ENCODE measurements around the gene UNC13B. TPM values are rescaled to one million over a fixed set of nuclear protein-coding genes. Genes with fewer than 3 reads are reported as not detected.

Gene UNC13B
- total RNA-seq, 1 donor from 2014 or later: 39.9 TPM

DNA sequence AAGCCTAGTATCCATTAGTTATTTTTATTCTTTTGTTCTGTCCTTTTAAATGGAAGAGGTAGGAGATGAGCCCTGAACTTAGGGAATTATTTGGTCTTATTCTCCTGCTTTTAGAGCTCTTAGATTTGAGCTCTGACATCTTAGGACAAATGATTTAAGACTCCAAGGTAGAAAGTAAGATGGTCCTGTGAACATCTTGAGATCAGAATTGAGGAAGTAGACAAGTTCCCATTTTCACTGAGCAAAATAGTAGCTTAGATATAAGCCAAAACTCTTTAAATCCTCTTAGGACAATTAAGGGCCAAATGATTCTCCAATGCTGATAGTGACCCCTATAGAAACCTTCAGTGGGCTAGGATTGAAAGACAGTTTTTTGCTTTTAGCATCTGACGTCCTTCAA is 275.1 kb downstream of the UNC13B start:
- no peak for DNase-seq (ENCODE audit: low spot score)
- no peak overlapping the region for H3K27ac Mint-ChIP-seq (ENCODE audit: unreplicated experiment)

DNA sequence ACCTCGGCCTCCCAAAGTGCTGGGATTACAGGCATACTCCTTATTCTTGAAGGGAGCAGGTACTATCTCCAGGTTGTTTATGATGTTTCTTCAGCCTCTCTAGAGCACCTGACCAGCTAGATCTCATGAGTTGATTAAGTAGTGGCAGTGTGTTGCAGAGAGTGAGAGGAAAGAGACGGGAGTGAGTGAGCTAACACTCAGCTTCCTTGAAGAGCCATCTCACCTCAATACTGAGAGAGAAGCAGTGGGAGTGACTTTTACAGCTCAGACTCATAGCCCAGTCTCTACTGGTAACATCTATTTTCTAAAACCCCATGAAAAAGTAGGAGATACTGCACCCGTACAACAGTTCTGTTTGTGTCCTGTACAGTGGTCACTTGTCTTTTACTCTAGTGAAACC is 284.2 kb downstream of the UNC13B start:
- TF ChIP-seq, protein P1, sequence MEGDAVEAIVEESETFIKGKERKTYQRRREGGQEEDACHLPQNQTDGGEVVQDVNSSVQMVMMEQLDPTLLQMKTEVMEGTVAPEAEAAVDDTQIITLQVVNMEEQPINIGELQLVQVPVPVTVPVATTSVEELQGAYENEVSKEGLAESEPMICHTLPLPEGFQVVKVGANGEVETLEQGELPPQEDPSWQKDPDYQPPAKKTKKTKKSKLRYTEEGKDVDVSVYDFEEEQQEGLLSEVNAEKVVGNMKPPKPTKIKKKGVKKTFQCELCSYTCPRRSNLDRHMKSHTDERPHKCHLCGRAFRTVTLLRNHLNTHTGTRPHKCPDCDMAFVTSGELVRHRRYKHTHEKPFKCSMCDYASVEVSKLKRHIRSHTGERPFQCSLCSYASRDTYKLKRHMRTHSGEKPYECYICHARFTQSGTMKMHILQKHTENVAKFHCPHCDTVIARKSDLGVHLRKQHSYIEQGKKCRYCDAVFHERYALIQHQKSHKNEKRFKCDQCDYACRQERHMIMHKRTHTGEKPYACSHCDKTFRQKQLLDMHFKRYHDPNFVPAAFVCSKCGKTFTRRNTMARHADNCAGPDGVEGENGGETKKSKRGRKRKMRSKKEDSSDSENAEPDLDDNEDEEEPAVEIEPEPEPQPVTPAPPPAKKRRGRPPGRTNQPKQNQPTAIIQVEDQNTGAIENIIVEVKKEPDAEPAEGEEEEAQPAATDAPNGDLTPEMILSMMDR (IDR thresholded peaks at IDR 0.05; ENCODE audit: unreplicated experiment): no peak
- no peak overlapping the region for H3K27ac Mint-ChIP-seq (ENCODE audit: unreplicated experiment)
- H3K4me3 Mint-ChIP-seq (ENCODE audit: unreplicated experiment): no peak overlapping the region
- no peaks in the 10 kb centered on the region for H3K9me3 Mint-ChIP-seq (ENCODE audit: unreplicated experiment)
- no peaks in the 10 kb centered on the region for H3K4me1 Mint-ChIP-seq (ENCODE audit: unreplicated experiment)
- no peaks in the 10 kb centered on the region for H3K27me3 Mint-ChIP-seq (ENCODE audit: unreplicated experiment)
- no peaks in the 10 kb centered on the region for H3K36me3 Mint-ChIP-seq (ENCODE audit: low read depth, unreplicated experiment)
- DNase-seq (ENCODE audit: low spot score): no peak

More for the DNA sequence above, 275.1 kb downstream of the UNC13B start:
- peaks cover 2% of the 10 kb centered on the region for H3K4me1 Mint-ChIP-seq (ENCODE audit: unreplicated experiment)
- H3K4me3 Mint-ChIP-seq (ENCODE audit: unreplicated experiment): no peak overlapping the region
- TF ChIP-seq, protein P1 (IDR thresholded peaks at IDR 0.05; ENCODE audit: unreplicated experiment): no peak
- H3K27me3 Mint-ChIP-seq (ENCODE audit: unreplicated experiment): no peaks in the 10 kb centered on the region
- no peaks in the 10 kb centered on the region for H3K36me3 Mint-ChIP-seq (ENCODE audit: low read depth, unreplicated experiment)
- no peaks in the 10 kb centered on the region for H3K9me3 Mint-ChIP-seq (ENCODE audit: unreplicated experiment)

DNA sequence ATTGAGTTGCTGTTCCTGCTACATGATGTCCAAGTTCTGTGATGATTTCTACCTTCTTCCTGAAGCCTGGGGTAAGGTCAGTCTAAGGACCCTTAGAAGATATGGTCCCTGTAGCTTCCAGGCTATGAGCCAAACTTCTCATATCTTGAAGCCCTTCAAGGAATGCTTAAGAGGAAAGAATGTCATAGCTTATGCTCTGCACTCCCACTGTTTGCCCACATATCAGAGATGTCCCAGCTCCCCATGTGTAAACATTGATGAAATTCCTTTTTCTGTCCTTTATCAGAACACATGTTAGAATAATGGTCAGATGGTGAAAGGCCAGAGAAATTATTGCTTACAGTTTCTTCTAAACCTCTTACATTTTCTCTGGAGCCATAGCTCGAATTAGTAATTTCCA is 286.7 kb downstream of the UNC13B start:
- no peak overlapping the region for H3K27ac Mint-ChIP-seq (ENCODE audit: unreplicated experiment)
- H3K9me3 Mint-ChIP-seq (ENCODE audit: unreplicated experiment): no peaks in the 10 kb centered on the region
- H3K4me1 Mint-ChIP-seq (ENCODE audit: unreplicated experiment): no peaks in the 10 kb centered on the region
- no peak for DNase-seq (ENCODE audit: low spot score)
- H3K4me3 Mint-ChIP-seq (ENCODE audit: unreplicated experiment): no peak overlapping the region
- H3K27me3 Mint-ChIP-seq (ENCODE audit: unreplicated experiment): peaks cover 1% of the 10 kb centered on the region
- TF ChIP-seq, protein P1 (IDR thresholded peaks at IDR 0.05; ENCODE audit: unreplicated experiment): no peak
- H3K36me3 Mint-ChIP-seq (ENCODE audit: low read depth, unreplicated experiment): no peaks in the 10 kb centered on the region

DNA sequence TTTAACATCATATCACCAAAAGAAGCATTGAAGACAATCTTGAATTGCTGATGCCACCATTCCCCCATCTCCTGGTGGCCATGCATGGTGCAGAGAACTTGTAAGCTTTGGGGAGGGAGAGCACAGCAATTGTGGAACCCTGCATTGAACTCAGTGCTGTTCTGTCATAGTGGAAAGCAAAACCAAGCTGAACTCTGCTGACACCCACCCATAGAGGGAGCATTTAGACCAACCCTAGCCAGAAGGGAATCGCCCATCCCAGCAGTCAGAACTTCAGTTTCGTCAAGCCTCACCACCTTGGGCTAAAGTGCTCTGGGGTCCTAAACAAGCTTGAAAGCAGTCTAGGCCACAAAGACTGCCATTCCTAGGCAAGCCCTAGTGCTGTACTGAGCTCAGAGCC is 290.7 kb downstream of the UNC13B start:
- Mint-ChIP-seq H3K27ac (ENCODE audit: unreplicated experiment) (no peak overlapping the region), H3K27me3 (ENCODE audit: unreplicated experiment) (peaks cover 7% of the 10 kb centered on the region), H3K4me1 (ENCODE audit: unreplicated experiment) (no peaks in the 10 kb centered on the region), H3K9me3 (ENCODE audit: unreplicated experiment) (no peaks in the 10 kb centered on the region), H3K36me3 (ENCODE audit: low read depth, unreplicated experiment) (no peaks in the 10 kb centered on the region), H3K4me3 (ENCODE audit: unreplicated experiment) (no peak overlapping the region)
- DNase-seq (ENCODE audit: low spot score): no peak
- TF ChIP-seq, protein P1 (IDR thresholded peaks at IDR 0.05; ENCODE audit: unreplicated experiment): no peak

DNA sequence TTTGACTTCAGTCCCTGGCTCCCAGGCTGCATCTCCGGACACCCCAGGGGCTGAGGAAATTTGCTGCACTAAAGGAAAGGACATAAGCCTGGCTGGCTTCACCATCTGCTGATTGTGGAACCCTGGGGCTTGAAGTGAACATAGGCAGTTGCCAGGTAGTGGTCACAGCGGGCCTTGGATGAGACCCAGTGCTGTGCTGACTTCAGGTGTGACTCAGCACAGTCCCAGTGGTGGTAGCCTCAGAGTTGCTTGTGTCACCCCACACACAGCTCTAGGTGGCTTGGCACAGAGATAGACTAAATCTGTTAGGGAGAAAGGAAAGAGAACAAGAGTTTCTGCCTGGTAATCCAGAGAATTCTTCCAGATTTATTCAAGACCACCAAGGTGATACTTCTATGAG is 292.0 kb downstream of the UNC13B start:
- Mint-ChIP-seq H3K9me3 (ENCODE audit: unreplicated experiment) (no peaks in the 10 kb centered on the region), H3K4me1 (ENCODE audit: unreplicated experiment) (no peaks in the 10 kb centered on the region), H3K4me3 (ENCODE audit: unreplicated experiment) (no peak overlapping the region), H3K27ac (ENCODE audit: unreplicated experiment) (no peak overlapping the region), H3K36me3 (ENCODE audit: low read depth, unreplicated experiment) (no peaks in the 10 kb centered on the region), H3K27me3 (ENCODE audit: unreplicated experiment) (peaks cover 7% of the 10 kb centered on the region)
- DNase-seq (ENCODE audit: low spot score): no peak
- TF ChIP-seq, protein P1 (IDR thresholded peaks at IDR 0.05; ENCODE audit: unreplicated experiment): no peak

Other genes with a start within 250 kb of the UNC13B start
- 0.13 TPM for gene PHF24, start 203.7 kb upstream of the UNC13B start, total RNA-seq (ENCODE audit: unreplicated experiment)
- 20.4 TPM for gene DNAJB5, start 172.3 kb upstream of the UNC13B start, total RNA-seq (ENCODE audit: unreplicated experiment)
- gene VCP, start 89.4 kb upstream of the UNC13B start, total RNA-seq (ENCODE audit: unreplicated experiment): 397 TPM
- gene FANCG, start 82.1 kb upstream of the UNC13B start, total RNA-seq (ENCODE audit: unreplicated experiment): 41.4 TPM
- 20.3 TPM for gene PIGO, start 65.4 kb upstream of the UNC13B start, total RNA-seq (ENCODE audit: unreplicated experiment)
- gene STOML2, start 58.9 kb upstream of the UNC13B start, total RNA-seq (ENCODE audit: unreplicated experiment): 108 TPM
- gene ATOSB, start 46.1 kb upstream of the UNC13B start, total RNA-seq (ENCODE audit: unreplicated experiment): 33.7 TPM

All from endothelial cell (in vitro differentiated cells).